GDM1 (cell line): ENCODE results near the gene PLAC8.
"Not testable (repeated sequence)": the region's sequence is repeated elsewhere in the genome, so short reads cannot be mapped to it uniquely, and the experiment has no call there.

Experiments
- DNase-seq: peaks from one replicate; lab custom pipeline; 2025; lab: John Stamatoyannopoulos, UW

Gene PLAC8

GRCh38 chr4:83114576-83114975 lies at the start of gene PLAC8:
Gene PLAC8 (minus strand): TSS chr4:83114729. CDS start chr4:83107921, 6,808 bp downstream.
- DNase-seq: peak; percentile 66

- DNase-seq: no peak
Observed at GRCh38 chr4:83153417-83153816, 38.9 kb upstream of the PLAC8 start.

GRCh38 chr4:83152746-83153145 lies 38.2 kb upstream of the PLAC8 start:
- no peak for DNase-seq

- DNase-seq: no peak
Observed at GRCh38 chr4:83151651-83152050, 37.1 kb upstream of the PLAC8 start.

GRCh38 chr4:83150653-83151330 lies 36.3 kb upstream of the PLAC8 start:
- no peak for DNase-seq

GRCh38 chr4:83149865-83150652 lies 35.5 kb upstream of the PLAC8 start:
- no peak for DNase-seq

- no peak for DNase-seq
Observed at GRCh38 chr4:83146841-83147240, 32.3 kb upstream of the PLAC8 start.

- not testable (repeated sequence) for DNase-seq
Observed at GRCh38 chr4:83145776-83146175, 31.2 kb upstream of the PLAC8 start.

GRCh38 chr4:83139514-83140156 lies 25.1 kb upstream of the PLAC8 start:
- no peak for DNase-seq

- no peak for DNase-seq
Observed at GRCh38 chr4:83138946-83139345, 24.4 kb upstream of the PLAC8 start.

- no peak for DNase-seq
Observed at GRCh38 chr4:83132065-83132464, 17.5 kb upstream of the PLAC8 start.

- DNase-seq: no peak
Observed at GRCh38 chr4:83129264-83129663, 14.7 kb upstream of the PLAC8 start.

GRCh38 chr4:83128240-83128929 lies 13.9 kb upstream of the PLAC8 start:
- DNase-seq: no peak

GRCh38 chr4:83125738-83126141 lies 11.2 kb upstream of the PLAC8 start:
- no peak for DNase-seq

- DNase-seq: peak; percentile 50
Observed at GRCh38 chr4:83124111-83124780, 9.7 kb upstream of the PLAC8 start.

GRCh38 chr4:83121246-83121645 lies 6.7 kb upstream of the PLAC8 start:
- DNase-seq: no peak

- no peak for DNase-seq
Observed at GRCh38 chr4:83118869-83119268, 4.3 kb upstream of the PLAC8 start.

GRCh38 chr4:83115656-83116285 lies 1.2 kb upstream of the PLAC8 start:
- DNase-seq: no peak

- DNase-seq: no peak
Observed at GRCh38 chr4:83115000-83115399, 471 bp upstream of the PLAC8 start.

GRCh38 chr4:83113429-83113786 lies 1.1 kb downstream of the PLAC8 start:
- peak; percentile 45 for DNase-seq

GRCh38 chr4:83112678-83113428 lies 1.7 kb downstream of the PLAC8 start:
- peak; percentile 34 for DNase-seq
